Effector memory CD8-positive, alpha-beta T cell (primary cell): Measurements from ENCODE around the gene EIF2AK3.

Experiments
- ATAC-seq: fragments of 150-1000 bp; cut with Tn5 transposase; replicated peaks from 2 replicates; pipeline ENCODE4 v1.10.0; 2021; ENCODE audit warnings: mild to moderate bottlenecking, moderate library complexity
- DNase-seq, 3 experiments: peaks; one replicate each; pipeline ENCODE4 v3.0.0; 2021
- H3K27ac Mint-ChIP-seq, 2 donors: one replicate each; pipeline ENCODE4 v1.8.0; 2022; ENCODE audit warnings: mild to moderate bottlenecking in 2 of 2, mixed read lengths in 2 of 2, moderate library complexity in 2 of 2
- H3K27me3 Mint-ChIP-seq, 2 donors: one replicate each; pipeline ENCODE4 v1.8.0; 2022; ENCODE audit warnings: mixed read lengths in 2 of 2
- H3K36me3 Mint-ChIP-seq: one replicate; pipeline ENCODE4 v1.8.0; 2022; ENCODE audit warnings: mild to moderate bottlenecking, moderate library complexity, mixed read lengths; ENCODE audit not compliant: insufficient read depth
- H3K4me1 Mint-ChIP-seq, 2 donors: one replicate each; pipeline ENCODE4 v1.8.0; 2022; ENCODE audit warnings: low read depth in 2 of 2, mixed read lengths in 2 of 2
- H3K4me3 Mint-ChIP-seq, 2 donors: one replicate each; pipeline ENCODE4 v1.8.0; 2022; ENCODE audit warnings: mild to moderate bottlenecking in 2 of 2, mixed read lengths in 2 of 2, moderate library complexity in 2 of 2
- H3K9me3 Mint-ChIP-seq, 2 donors: one replicate each; pipeline ENCODE4 v1.8.0; 2022; ENCODE audit warnings: mixed read lengths in 2 of 2

Gene EIF2AK3

GRCh38 chr2:88540346-88540745 lies 86.9 kb downstream of the EIF2AK3 start:
- ATAC-seq, result no peak
- Mint-ChIP-seq H3K27ac (no peak overlapping the region), H3K27me3 (peaks cover 38 to 62% of the 10 kb centered on the region in 2 donors), H3K36me3 (no peaks in the 10 kb centered on the region), H3K4me1 (no peaks in the 10 kb centered on the region), H3K4me3 (no peak overlapping the region), H3K9me3 (no peaks in the 10 kb centered on the region)
- DNase-seq, result no peak

GRCh38 chr2:88538362-88538917 lies 88.8 kb downstream of the EIF2AK3 start:
- Mint-ChIP-seq H3K27ac (no peak overlapping the region), H3K4me3 (no peak overlapping the region), H3K4me1 (no peaks in the 10 kb centered on the region), H3K9me3 (no peaks in the 10 kb centered on the region), H3K27me3 (peaks cover 38 to 61% of the 10 kb centered on the region in 2 donors), H3K36me3 (no peaks in the 10 kb centered on the region)
- DNase-seq (no peak), ATAC-seq (no peak)

- H3K27ac Mint-ChIP-seq, result no peak overlapping the region
Observed at GRCh38 chr2:88537640-88538039, 89.6 kb downstream of the EIF2AK3 start.

DNA sequence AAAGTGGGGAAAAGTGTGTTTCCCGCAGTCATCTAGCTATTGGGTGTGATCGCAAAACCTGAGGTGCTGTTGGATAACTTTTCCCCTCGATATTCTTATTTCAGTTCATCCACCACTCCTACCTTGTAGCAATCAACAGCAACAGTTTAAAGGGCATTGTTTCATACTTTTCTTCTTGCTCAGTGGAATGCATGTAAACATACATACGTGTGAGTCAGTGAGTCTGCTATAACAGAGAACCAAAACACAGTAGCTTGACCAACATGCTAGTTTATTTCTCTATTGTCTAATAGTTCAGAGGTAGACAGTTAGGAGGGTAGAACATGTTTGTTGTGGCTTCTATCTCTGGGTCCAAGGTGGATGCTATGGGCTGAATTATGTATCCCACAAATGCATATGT lies 97.2 kb downstream of the EIF2AK3 start:
- Mint-ChIP-seq H3K4me1 (no peaks in the 10 kb centered on the region), H3K27ac (no peak overlapping the region), H3K36me3 (no peaks in the 10 kb centered on the region), H3K27me3 (peaks cover 12 to 36% of the 10 kb centered on the region in 2 donors), H3K4me3 (no peak overlapping the region), H3K9me3 (no peaks in the 10 kb centered on the region)
- DNase-seq (no peak), ATAC-seq (no peak)

More at GRCh38 chr2:88537640-88538039, 89.6 kb downstream of the EIF2AK3 start:
- Mint-ChIP-seq H3K9me3 (no peaks in the 10 kb centered on the region), H3K4me3 (no peak overlapping the region), H3K27me3 (peaks cover 33 to 53% of the 10 kb centered on the region in 2 donors), H3K36me3 (no peaks in the 10 kb centered on the region), H3K4me1 (no peaks in the 10 kb centered on the region)
- DNase-seq (no peak), ATAC-seq (no peak)

DNA sequence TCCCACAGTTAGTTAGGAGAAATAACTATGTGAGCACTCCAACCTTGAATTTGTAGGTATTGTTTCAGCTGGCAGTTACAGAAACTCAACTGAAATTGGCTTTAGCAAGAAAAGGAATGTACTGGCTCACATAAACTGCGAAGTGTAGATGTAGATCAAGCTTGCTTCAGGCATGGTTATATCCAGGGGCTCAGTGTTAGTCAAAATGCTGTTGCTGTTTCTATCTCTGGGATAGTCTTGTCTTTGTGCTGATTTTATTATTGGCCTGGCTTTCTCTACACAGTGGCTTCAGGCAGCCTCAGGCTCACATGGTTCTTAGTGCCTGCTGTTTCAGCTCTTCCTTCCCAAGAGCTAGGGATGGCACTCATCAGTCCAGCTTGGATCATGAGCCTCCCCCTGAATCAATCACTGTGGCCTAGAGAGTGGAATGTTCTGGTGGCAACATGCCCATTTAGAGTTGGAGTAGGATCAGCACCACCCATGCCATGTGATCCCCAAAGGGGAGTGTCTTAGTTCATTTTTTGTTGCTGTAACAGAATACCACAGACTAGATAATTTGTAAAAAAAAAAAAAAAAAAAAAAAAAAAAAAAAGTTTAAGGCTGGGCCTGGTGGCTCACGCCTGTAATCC lies 105.7 kb downstream of the EIF2AK3 start:
- DNase-seq (no peak), ATAC-seq (no peak)
- no peak overlapping the region for H3K27ac Mint-ChIP-seq
- peaks cover 19 to 41% of the 10 kb centered on the region in 2 donors for H3K27me3 Mint-ChIP-seq
- H3K36me3 Mint-ChIP-seq, result no peaks in the 10 kb centered on the region
- no peaks in the 10 kb centered on the region for H3K9me3 Mint-ChIP-seq
- no peak overlapping the region for H3K4me3 Mint-ChIP-seq
- H3K4me1 Mint-ChIP-seq, result no peaks in the 10 kb centered on the region

DNA sequence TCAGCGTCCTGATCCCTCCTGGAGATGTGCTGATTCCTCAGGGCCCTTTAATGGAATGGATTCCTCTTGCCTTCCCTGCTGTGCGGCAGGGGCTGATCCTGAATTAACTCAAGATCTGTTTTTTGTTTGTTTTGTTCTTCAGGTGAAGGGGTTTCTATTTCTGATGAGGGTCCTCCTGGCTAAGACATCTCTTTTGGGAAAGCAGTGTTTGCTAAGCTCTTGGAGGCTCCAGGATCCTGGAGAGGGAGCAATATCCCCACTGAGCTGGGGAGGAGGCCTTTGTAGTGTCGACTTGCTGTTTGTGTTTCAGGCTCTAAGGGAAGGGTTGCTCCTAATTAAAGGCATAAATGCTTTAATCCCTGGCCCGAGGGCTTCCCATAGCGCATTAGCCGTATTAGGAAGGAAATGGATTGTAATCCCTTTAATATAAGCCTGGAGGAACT lies 109.5 kb downstream of the EIF2AK3 start:
- no peak overlapping the region for H3K4me3 Mint-ChIP-seq
- no peaks in the 10 kb centered on the region for H3K9me3 Mint-ChIP-seq
- ATAC-seq, result no peak
- no peak for DNase-seq
- no peak overlapping the region for H3K27ac Mint-ChIP-seq
- peaks cover 19 to 65% of the 10 kb centered on the region in 2 donors for H3K27me3 Mint-ChIP-seq
- no peaks in the 10 kb centered on the region for H3K4me1 Mint-ChIP-seq
- no peaks in the 10 kb centered on the region for H3K36me3 Mint-ChIP-seq
